Measurements from ENCODE around the gene RNASE3.
"Not testable (repeated sequence)": the region's sequence is repeated elsewhere in the genome, so short reads cannot be mapped to it uniquely, and the experiment has no call there.

The RNASE3 gene

GRCh38 chr14:20919038-20919756 lies 28.0 kb downstream of the RNASE3 start:
- DNase-seq (ENCODE audit: low spot score) = peak; percentile 7

- not testable (repeated sequence) for DNase-seq (ENCODE audit: low spot score)
Observed at GRCh38 chr14:20923766-20924297, 32.6 kb downstream of the RNASE3 start.

- no peak for DNase-seq (ENCODE audit: low spot score)
Observed at GRCh38 chr14:20934148-20934762, 43.1 kb downstream of the RNASE3 start.

DNA sequence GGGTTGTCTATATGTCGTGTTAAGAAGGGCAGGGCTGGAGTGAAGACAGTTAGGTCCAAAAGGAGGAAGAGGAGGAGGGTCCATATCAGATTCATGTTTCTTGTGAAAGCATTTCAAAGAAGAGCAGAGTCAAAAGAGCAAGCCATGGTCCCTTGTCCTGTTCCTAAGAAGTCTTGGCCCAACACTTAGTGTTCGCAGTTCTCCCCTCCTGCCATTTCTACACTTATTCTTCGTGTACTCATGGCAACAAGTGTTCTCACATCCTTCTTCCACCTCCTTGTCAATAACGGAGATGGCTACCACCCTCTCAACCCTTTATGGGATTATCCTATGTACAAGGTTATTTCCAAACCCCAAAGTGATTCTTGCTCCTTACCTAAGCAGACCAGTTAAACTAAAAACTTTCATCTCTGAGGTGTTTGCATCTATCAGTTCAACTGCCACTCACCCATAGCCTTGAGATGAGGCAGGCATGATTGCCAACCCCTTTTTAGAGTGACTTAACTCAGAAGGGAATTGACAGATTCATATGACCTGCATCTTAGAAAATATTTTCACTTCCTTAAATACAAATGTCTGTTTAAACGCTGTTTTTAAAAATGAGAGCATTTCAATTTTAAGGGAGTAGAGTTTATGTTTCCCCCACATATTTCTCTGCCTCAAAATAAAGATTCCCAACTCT lies 44.3 kb downstream of the RNASE3 start:
- DNase-seq (ENCODE audit: low spot score) = no peak
